Measurements from ENCODE around the gene COA3. TPM values are rescaled to one million over a fixed set of nuclear protein-coding genes. Genes with fewer than 3 reads are reported as not detected.

Gene COA3
- total and polyA plus RNA-seq, 2 experiments from 2014 or later, result 81.2 to 138 TPM

GRCh38 chr17:42844271-42844670 is 45.8 kb upstream of the COA3 start, which contains the start of gene AOC2:
Gene AOC2, plus strand, starts transcription at chr17:42844580. Its CDS starts 47 bp downstream, at chr17:42844627.
- no peak within 1 kb of the TSS for H2AFZ ChIP-seq
- Mint-ChIP-seq H3K4me1 (peaks cover 3% of the 10 kb centered on the region; the same call in 1 of the 3 replicates), H3K9me3 (no peaks in the 10 kb centered on the region; the same call in 2 of the 3 replicates), H3K27ac (no peak within 1 kb of the TSS), H3K4me3 (no peak within 1 kb of the TSS), H3K27me3 (ENCODE audit: insufficient read depth, low read depth, poor library complexity) (peaks cover 7% of the 10 kb centered on the region), H3K36me3 (ENCODE audit: low read depth) (peaks cover 67% of the 10 kb centered on the region)
- ATAC-seq, result no peak
- H3K36me3 ChIP-seq (ENCODE audit: insufficient read depth), result peaks cover 40% of the 10 kb centered on the region
- TF ChIP-seq ETS1 (IDR thresholded peaks at IDR 0.05), result no peak
- TF ChIP-seq POLR2AphosphoS5 (IDR thresholded peaks at IDR 0.05; ENCODE audit: low read depth), result no peak
- TF ChIP-seq EZH2phosphoT487 (IDR thresholded peaks at IDR 0.05; ENCODE audit: unreplicated experiment), result no peak
- TF ChIP-seq NANOG (IDR thresholded peaks at IDR 0.05; ENCODE audit: borderline replicate concordance), result no peak
- TF ChIP-seq, protein P1, sequence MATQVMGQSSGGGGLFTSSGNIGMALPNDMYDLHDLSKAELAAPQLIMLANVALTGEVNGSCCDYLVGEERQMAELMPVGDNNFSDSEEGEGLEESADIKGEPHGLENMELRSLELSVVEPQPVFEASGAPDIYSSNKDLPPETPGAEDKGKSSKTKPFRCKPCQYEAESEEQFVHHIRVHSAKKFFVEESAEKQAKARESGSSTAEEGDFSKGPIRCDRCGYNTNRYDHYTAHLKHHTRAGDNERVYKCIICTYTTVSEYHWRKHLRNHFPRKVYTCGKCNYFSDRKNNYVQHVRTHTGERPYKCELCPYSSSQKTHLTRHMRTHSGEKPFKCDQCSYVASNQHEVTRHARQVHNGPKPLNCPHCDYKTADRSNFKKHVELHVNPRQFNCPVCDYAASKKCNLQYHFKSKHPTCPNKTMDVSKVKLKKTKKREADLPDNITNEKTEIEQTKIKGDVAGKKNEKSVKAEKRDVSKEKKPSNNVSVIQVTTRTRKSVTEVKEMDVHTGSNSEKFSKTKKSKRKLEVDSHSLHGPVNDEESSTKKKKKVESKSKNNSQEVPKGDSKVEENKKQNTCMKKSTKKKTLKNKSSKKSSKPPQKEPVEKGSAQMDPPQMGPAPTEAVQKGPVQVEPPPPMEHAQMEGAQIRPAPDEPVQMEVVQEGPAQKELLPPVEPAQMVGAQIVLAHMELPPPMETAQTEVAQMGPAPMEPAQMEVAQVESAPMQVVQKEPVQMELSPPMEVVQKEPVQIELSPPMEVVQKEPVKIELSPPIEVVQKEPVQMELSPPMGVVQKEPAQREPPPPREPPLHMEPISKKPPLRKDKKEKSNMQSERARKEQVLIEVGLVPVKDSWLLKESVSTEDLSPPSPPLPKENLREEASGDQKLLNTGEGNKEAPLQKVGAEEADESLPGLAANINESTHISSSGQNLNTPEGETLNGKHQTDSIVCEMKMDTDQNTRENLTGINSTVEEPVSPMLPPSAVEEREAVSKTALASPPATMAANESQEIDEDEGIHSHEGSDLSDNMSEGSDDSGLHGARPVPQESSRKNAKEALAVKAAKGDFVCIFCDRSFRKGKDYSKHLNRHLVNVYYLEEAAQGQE (IDR thresholded peaks at IDR 0.05; ENCODE audit: unreplicated experiment), result no peak
- TF ChIP-seq EZH2 (IDR thresholded peaks at IDR 0.05; ENCODE audit: low read depth, unreplicated experiment), result no peak
- no peak for TF ChIP-seq STAT1 (IDR thresholded peaks at IDR 0.05; ENCODE audit: unreplicated experiment)
- no peak for TF ChIP-seq CREB1 (CRISPR knock-in tag; IDR thresholded peaks at IDR 0.05; ENCODE audit: low read depth)
- TF ChIP-seq JUNB (IDR thresholded peaks at IDR 0.05; ENCODE audit: unreplicated experiment), result no peak
- peaks cover 22% of the 10 kb centered on the region for H3F3A ChIP-seq (replicated peaks; ENCODE audit: low read depth)
- DNase-seq (ENCODE audit: low spot score), result no peak
- no peaks in the 10 kb centered on the region for H3K9me2 ChIP-seq (ENCODE audit: insufficient read depth)
- peaks cover 22% of the 10 kb centered on the region for H4K20me1 ChIP-seq (replicated peaks; ENCODE audit: insufficient read depth)
- H3K79me2 ChIP-seq (replicated peaks; ENCODE audit: insufficient read depth), result no peaks in the 10 kb centered on the region
- H3K27ac ChIP-seq (ENCODE audit: low read depth), result no peak within 1 kb of the TSS
- no peak within 1 kb of the TSS for H3K4me2 ChIP-seq
- no peak within 1 kb of the TSS for H3K4me3 ChIP-seq
- H3K27me3 ChIP-seq (ENCODE audit: insufficient read depth), result no peaks in the 10 kb centered on the region
- no peaks in the 10 kb centered on the region for H3K4me1 ChIP-seq (ENCODE audit: insufficient read depth)

DNA sequence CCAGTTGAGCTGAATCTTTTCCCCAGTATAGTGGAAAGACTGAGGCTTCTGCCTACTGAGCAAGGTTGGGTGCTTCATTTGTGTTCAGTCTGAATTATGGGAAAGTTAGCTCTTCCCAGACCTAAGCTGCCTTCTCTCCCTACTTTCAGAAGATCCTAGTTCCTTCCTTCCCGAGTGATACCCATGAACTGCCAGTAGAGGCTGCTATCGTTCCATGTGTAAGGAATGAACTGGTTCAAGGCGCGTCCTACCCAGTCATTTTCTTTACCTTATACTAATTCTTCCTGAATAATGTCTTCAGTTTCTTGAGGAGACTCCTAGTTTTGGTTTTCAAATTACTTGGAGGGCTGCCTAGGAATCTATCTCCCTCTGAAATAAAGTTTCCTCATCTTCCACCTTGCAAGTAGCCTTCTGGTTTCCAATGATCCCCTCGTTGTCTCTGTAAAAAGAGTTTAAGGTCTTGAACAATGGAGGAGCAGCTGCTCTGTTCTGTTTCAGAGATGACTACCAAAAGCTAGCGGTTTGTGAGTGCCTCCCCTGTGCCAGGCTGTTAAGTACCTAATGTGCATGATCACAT is 44.9 kb upstream of the COA3 start:
- H3K4me3 Mint-ChIP-seq, result no peak overlapping the region
- Histone ChIP-seq H3F3A (replicated peaks; ENCODE audit: low read depth) (peaks cover 29% of the 10 kb centered on the region), H3K36me3 (ENCODE audit: insufficient read depth) (peaks cover 48% of the 10 kb centered on the region), H2AFZ (no peak overlapping the region), H4K20me1 (replicated peaks; ENCODE audit: insufficient read depth) (peaks cover 29% of the 10 kb centered on the region), H3K4me2 (no peak overlapping the region), H3K9me2 (ENCODE audit: insufficient read depth) (no peaks in the 10 kb centered on the region), H3K4me1 (ENCODE audit: insufficient read depth) (no peaks in the 10 kb centered on the region), H3K27ac (ENCODE audit: low read depth) (no peak overlapping the region), H3K27me3 (ENCODE audit: insufficient read depth) (no peaks in the 10 kb centered on the region), H3K4me3 (no peak overlapping the region), H3K79me2 (replicated peaks; ENCODE audit: insufficient read depth) (no peaks in the 10 kb centered on the region)
- TF ChIP-seq, protein P2, sequence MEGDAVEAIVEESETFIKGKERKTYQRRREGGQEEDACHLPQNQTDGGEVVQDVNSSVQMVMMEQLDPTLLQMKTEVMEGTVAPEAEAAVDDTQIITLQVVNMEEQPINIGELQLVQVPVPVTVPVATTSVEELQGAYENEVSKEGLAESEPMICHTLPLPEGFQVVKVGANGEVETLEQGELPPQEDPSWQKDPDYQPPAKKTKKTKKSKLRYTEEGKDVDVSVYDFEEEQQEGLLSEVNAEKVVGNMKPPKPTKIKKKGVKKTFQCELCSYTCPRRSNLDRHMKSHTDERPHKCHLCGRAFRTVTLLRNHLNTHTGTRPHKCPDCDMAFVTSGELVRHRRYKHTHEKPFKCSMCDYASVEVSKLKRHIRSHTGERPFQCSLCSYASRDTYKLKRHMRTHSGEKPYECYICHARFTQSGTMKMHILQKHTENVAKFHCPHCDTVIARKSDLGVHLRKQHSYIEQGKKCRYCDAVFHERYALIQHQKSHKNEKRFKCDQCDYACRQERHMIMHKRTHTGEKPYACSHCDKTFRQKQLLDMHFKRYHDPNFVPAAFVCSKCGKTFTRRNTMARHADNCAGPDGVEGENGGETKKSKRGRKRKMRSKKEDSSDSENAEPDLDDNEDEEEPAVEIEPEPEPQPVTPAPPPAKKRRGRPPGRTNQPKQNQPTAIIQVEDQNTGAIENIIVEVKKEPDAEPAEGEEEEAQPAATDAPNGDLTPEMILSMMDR (conservative IDR thresholded peaks at IDR 0.05; ENCODE audit: low read depth in 2 of 2), result peak; percentile 90 to 96
- TF ChIP-seq CREB1 (CRISPR knock-in tag; IDR thresholded peaks at IDR 0.05; ENCODE audit: low read depth) (no peak), ZNF114 (CRISPR knock-in tag; IDR thresholded peaks at IDR 0.05) (no peak), POLR2AphosphoS5 (IDR thresholded peaks at IDR 0.05; ENCODE audit: low read depth) (no peak), NANOG (IDR thresholded peaks at IDR 0.05; ENCODE audit: borderline replicate concordance) (no peak)
- ATAC-seq, result peak; percentile 78
- H3K27me3 Mint-ChIP-seq (ENCODE audit: insufficient read depth, low read depth, poor library complexity), result peaks cover 7% of the 10 kb centered on the region
- H3K9me3 Mint-ChIP-seq, result no peaks in the 10 kb centered on the region; the same call in 2 of the 3 replicates
- peak; percentile 80 for DNase-seq (ENCODE audit: low spot score)
- peaks cover 75% of the 10 kb centered on the region for H3K36me3 Mint-ChIP-seq (ENCODE audit: low read depth)
- peaks cover 3% of the 10 kb centered on the region; the same call in 1 of the 3 replicates for H3K4me1 Mint-ChIP-seq
- H3K27ac Mint-ChIP-seq, result no peak overlapping the region

Measured in GM23338 (cell line).